GM23338 (cell line): ENCODE data around the gene TMEM63B. TPM values are rescaled to one million over a fixed set of nuclear protein-coding genes. Genes with fewer than 3 reads are reported as not detected.
A peak's percentile ranks its signal among the peaks of the same experiment; 100 is the strongest.

Experiments used
- ATAC-seq: fragments of 200-7000 bp; cut with Tn5 transposase; 3 replicates; pipeline ENCODE4 v1.9.1; 2020
- DNase-seq: peaks from one replicate; pipeline ENCODE4 v3.0.0-alpha.2; 2015; ENCODE audit warnings: low spot score
- H2AFZ ChIP-seq: fragments of 200-600 bp; sonication (generic); 2 replicates; pipeline ENCODE4 v1.8.0; 2016; ENCODE audit warnings: antibody characterized with exemption, mild to moderate bottlenecking, moderate library complexity
- H3F3A ChIP-seq: fragments of 200-600 bp; sonication (generic); replicated peaks from 2 replicates; pipeline ENCODE4 v1.8.0; 2017; ENCODE audit warnings: antibody characterized with exemption, mixed run types, low read depth
- H3K27ac ChIP-seq: fragments of 200-600 bp; sonication (generic); 2 replicates; pipeline ENCODE4 v1.6.1; 2016; ENCODE audit warnings: low read depth
- H3K27me3 ChIP-seq: fragments of 200-600 bp; sonication (generic); 2 replicates; pipeline ENCODE4 v1.8.0; 2016; ENCODE audit warnings: mild to moderate bottlenecking, mixed run types, moderate library complexity; ENCODE audit not compliant: insufficient read depth
- H3K36me3 ChIP-seq: fragments of 200-600 bp; sonication (generic); 2 replicates; pipeline ENCODE4 v1.8.0; 2016; ENCODE audit warnings: mild to moderate bottlenecking; ENCODE audit not compliant: insufficient read depth
- H3K4me1 ChIP-seq: fragments of 200-600 bp; sonication (generic); 2 replicates; pipeline ENCODE4 v1.8.0; 2016; ENCODE audit warnings: mild to moderate bottlenecking, moderate library complexity; ENCODE audit not compliant: insufficient read depth
- H3K4me2 ChIP-seq: fragments of 200-600 bp; sonication (generic); 2 replicates; pipeline ENCODE4 v1.7.1; 2017; ENCODE audit warnings: mixed run types
- H3K4me3 ChIP-seq: fragments of 200-600 bp; sonication (generic); 2 replicates; pipeline ENCODE4 v1.6.1; 2016; ENCODE audit warnings: mixed run types
- H3K79me2 ChIP-seq: fragments of 200-600 bp; sonication (generic); replicated peaks from 2 replicates; pipeline ENCODE4 v1.8.0; 2017; ENCODE audit warnings: mild to moderate bottlenecking; ENCODE audit not compliant: insufficient read depth
- H3K9me2 ChIP-seq: fragments of 200-600 bp; sonication (generic); 2 replicates; pipeline ENCODE4 v1.8.0; 2017; ENCODE audit not compliant: insufficient read depth
- H4K20me1 ChIP-seq: fragments of 200-600 bp; sonication (generic); replicated peaks from 2 replicates; pipeline ENCODE4 v1.8.0; 2017; ENCODE audit warnings: mild to moderate bottlenecking; ENCODE audit not compliant: insufficient read depth
- H3K27ac Mint-ChIP-seq: 2 replicates; pipeline ENCODE4 v1.8.0; 2020; ENCODE audit warnings: inconsistent platforms, mild to moderate bottlenecking, moderate library complexity, mixed read lengths
- H3K27me3 Mint-ChIP-seq: 3 replicates; pipeline ENCODE4 v1.8.0; 2022; ENCODE audit warnings: low read depth, mild to moderate bottlenecking, moderate library complexity, mixed read lengths, inconsistent platforms; ENCODE audit not compliant: insufficient read depth, poor library complexity
- H3K36me3 Mint-ChIP-seq: 3 replicates; pipeline ENCODE4 v1.8.0; 2021; ENCODE audit warnings: low read depth, mild to moderate bottlenecking, inconsistent platforms, moderate library complexity, mixed read lengths
- H3K4me1 Mint-ChIP-seq: 3 replicates; pipeline ENCODE4 v1.8.0; 2020; ENCODE audit warnings: mild to moderate bottlenecking, inconsistent platforms, mixed read lengths
- H3K4me3 Mint-ChIP-seq: 3 replicates; pipeline ENCODE4 v1.8.0; 2021; ENCODE audit warnings: moderate library complexity, mild to moderate bottlenecking, inconsistent platforms, mixed read lengths
- H3K9me3 Mint-ChIP-seq: 3 replicates; pipeline ENCODE4 v1.8.0; 2020; ENCODE audit warnings: moderate library complexity, mild to moderate bottlenecking, inconsistent platforms, mixed read lengths
- CREB1 ChIP-seq: fragments of 250-450 bp; sonication (Bioruptor Pico); IDR thresholded peaks from 2 replicates; pipeline ENCODE4 v1.5.0; 2020; ENCODE audit warnings: low read depth, mild to moderate bottlenecking, moderate library complexity
- CTCF ChIP-seq, 2 experiments: fragments of 200-600 bp in 1 of 2; sonication (generic) in 1 of 2; conservative IDR thresholded peaks; 2 replicates each; pipeline versions ENCODE4 v1.5.1 to v1.6.1; 2016 to 2017; ENCODE audit warnings: antibody characterized with exemption in 2 of 2, low read depth in 2 of 2, mild to moderate bottlenecking in 2 of 2, moderate library complexity in 1 of 2
- ETS1 ChIP-seq: IDR thresholded peaks from 2 replicates; pipeline ENCODE4 v1.6.1; 2016; ENCODE audit warnings: antibody characterized with exemption
- EZH2 ChIP-seq: fragments of 200-600 bp; sonication (generic); IDR thresholded peaks from one replicate; pipeline ENCODE4 v1.8.0; 2017; ENCODE audit warnings: antibody characterized with exemption, mild to moderate bottlenecking, low read depth; ENCODE audit not compliant: unreplicated experiment
- EZH2phosphoT487 ChIP-seq: fragments of 200-600 bp; sonication (generic); IDR thresholded peaks from one replicate; pipeline ENCODE4 v1.8.1; 2018; ENCODE audit warnings: antibody characterized with exemption; ENCODE audit not compliant: unreplicated experiment
- JUNB ChIP-seq: IDR thresholded peaks from one replicate; pipeline ENCODE4 v1.6.1; 2016; ENCODE audit warnings: antibody characterized with exemption; ENCODE audit not compliant: unreplicated experiment
- NANOG ChIP-seq: IDR thresholded peaks from 2 replicates; pipeline ENCODE4 v1.6.1; 2016; ENCODE audit warnings: antibody characterized with exemption, borderline replicate concordance
- POLR2AphosphoS5 ChIP-seq: IDR thresholded peaks from 2 replicates; pipeline ENCODE4 v1.6.1; 2016; ENCODE audit warnings: antibody characterized with exemption, low read depth
- REST ChIP-seq: IDR thresholded peaks from one replicate; pipeline ENCODE4 v1.6.1; 2018; ENCODE audit warnings: antibody characterized with exemption; ENCODE audit not compliant: unreplicated experiment
- STAT1 ChIP-seq: IDR thresholded peaks from one replicate; pipeline ENCODE4 v1.6.1; 2016; ENCODE audit warnings: antibody characterized with exemption; ENCODE audit not compliant: unreplicated experiment
- ZNF114 ChIP-seq: fragments of 250-450 bp; sonication (Bioruptor Pico); IDR thresholded peaks from 2 replicates; pipeline ENCODE4 v1.5.0; 2020; ENCODE audit warnings: mild to moderate bottlenecking, moderate library complexity
- ZNF331 ChIP-seq: fragments of 250-450 bp; sonication (Bioruptor Pico); IDR thresholded peaks from 2 replicates; pipeline ENCODE4 v1.5.0; 2020; ENCODE audit warnings: low read depth, mild to moderate bottlenecking, moderate library complexity
- ZNF462 ChIP-seq: fragments of 250-450 bp; sonication (Bioruptor Pico); IDR thresholded peaks from 2 replicates; pipeline ENCODE4 v1.5.0; 2020; ENCODE audit warnings: mild to moderate bottlenecking, moderate library complexity
- polyA plus RNA-seq: library from polyadenylated mRNA; unstranded; fragments of >200 nt; fragmentation: Nextera tagmentation; extraction: Ambion mirVana; gene quantifications from 2 replicates; pipeline ENCODE4 v1.2.1, GENCODE V29; 2016
- total RNA-seq: library from RNA; depleted of rRNA; stranded (reverse); fragments of >200 nt; shearing (Covaris generic); gene quantifications from 2 replicates; pipeline ENCODE4 v1.2.3, GENCODE V29; 2014

TMEM63B gene
- total and polyA plus RNA-seq, 2 experiments from 2014 or later: 10.1 to 36.0 TPM

- no peaks in the 10 kb centered on the region for H3K4me1 ChIP-seq
- Mint-ChIP-seq H3K4me3 (no peak overlapping the region), H3K4me1 (no peaks in the 10 kb centered on the region; the same call in 2 of the 3 replicates), H3K36me3 (peaks cover 81% of the 10 kb centered on the region), H3K27ac (no peak overlapping the region), H3K9me3 (no peaks in the 10 kb centered on the region), H3K27me3 (peaks cover 4% of the 10 kb centered on the region)
- H3K4me2 ChIP-seq: no peak overlapping the region
- H3K9me2 ChIP-seq: no peaks in the 10 kb centered on the region
- DNase-seq (no peak), ATAC-seq (peak; percentile 28; the same call in 2 of the 3 replicates)
- no peak overlapping the region for H2AFZ ChIP-seq
- no peaks in the 10 kb centered on the region for H3K27me3 ChIP-seq
- no peak overlapping the region for H3K4me3 ChIP-seq
- H3K36me3 ChIP-seq: peaks cover 37% of the 10 kb centered on the region
- 0 out of 2 replicates have a peak, but pooled peaks cover 3% of the 10 kb centered on the region for H3F3A ChIP-seq
- TF ChIP-seq POLR2AphosphoS5: no peak
- TF ChIP-seq CTCF (conservative IDR thresholded peaks at IDR 0.05; ENCODE audit: low read depth in 2 of 2): no peak
- no peak for TF ChIP-seq ETS1
- TF ChIP-seq ZNF331: no peak
- no peak for TF ChIP-seq ZNF114
- no peak for TF ChIP-seq EZH2phosphoT487
- TF ChIP-seq EZH2: no peak
- no peak for TF ChIP-seq JUNB
- no peak for TF ChIP-seq STAT1
- no peak for TF ChIP-seq NANOG
- TF ChIP-seq REST: no peak
- TF ChIP-seq ZNF462: no peak
- TF ChIP-seq CREB1: no peak
- H4K20me1 ChIP-seq: peaks cover 23% of the 10 kb centered on the region
- H3K79me2 ChIP-seq: peaks cover 23% of the 10 kb centered on the region
- no peak overlapping the region for H3K27ac ChIP-seq
Observed at GRCh38 chr6:44109212-44109611, 18.1 kb upstream of the TMEM63B start.
